Activated T-cell treated with anti-CD3 and anti-CD28 coated beads, Interleukin-2, amount 50 U/mL, for 24 hours (primary cell): ENCODE data around the gene YBX3.
"Not testable (repeated sequence)": the region's sequence is repeated elsewhere in the genome, so short reads cannot be mapped to it uniquely, and the experiment has no call there.

Experiments used
- DNase-seq: peaks from one replicate; pipeline ENCODE4 v3.0.0-alpha.2; 2020
- H3K27ac Mint-ChIP-seq: 2 replicates; pipeline ENCODE4 v1.8.0; 2020; ENCODE audit warnings: mild to moderate bottlenecking, mixed read lengths
- H3K27me3 Mint-ChIP-seq: 2 replicates; pipeline ENCODE4 v1.8.0; 2020; ENCODE audit warnings: mixed read lengths
- H3K36me3 Mint-ChIP-seq: 2 replicates; pipeline ENCODE4 v1.8.0; 2020; ENCODE audit warnings: low read depth, mixed read lengths
- H3K4me1 Mint-ChIP-seq: 2 replicates; pipeline ENCODE4 v1.8.0; 2020; ENCODE audit warnings: low read depth, mixed read lengths
- H3K4me3 Mint-ChIP-seq: 2 replicates; pipeline ENCODE4 v1.8.0; 2020; ENCODE audit warnings: mild to moderate bottlenecking, moderate library complexity, mixed read lengths
- H3K9me3 Mint-ChIP-seq: 2 replicates; pipeline ENCODE4 v1.8.0; 2020; ENCODE audit warnings: mixed read lengths

YBX3 gene

DNA sequence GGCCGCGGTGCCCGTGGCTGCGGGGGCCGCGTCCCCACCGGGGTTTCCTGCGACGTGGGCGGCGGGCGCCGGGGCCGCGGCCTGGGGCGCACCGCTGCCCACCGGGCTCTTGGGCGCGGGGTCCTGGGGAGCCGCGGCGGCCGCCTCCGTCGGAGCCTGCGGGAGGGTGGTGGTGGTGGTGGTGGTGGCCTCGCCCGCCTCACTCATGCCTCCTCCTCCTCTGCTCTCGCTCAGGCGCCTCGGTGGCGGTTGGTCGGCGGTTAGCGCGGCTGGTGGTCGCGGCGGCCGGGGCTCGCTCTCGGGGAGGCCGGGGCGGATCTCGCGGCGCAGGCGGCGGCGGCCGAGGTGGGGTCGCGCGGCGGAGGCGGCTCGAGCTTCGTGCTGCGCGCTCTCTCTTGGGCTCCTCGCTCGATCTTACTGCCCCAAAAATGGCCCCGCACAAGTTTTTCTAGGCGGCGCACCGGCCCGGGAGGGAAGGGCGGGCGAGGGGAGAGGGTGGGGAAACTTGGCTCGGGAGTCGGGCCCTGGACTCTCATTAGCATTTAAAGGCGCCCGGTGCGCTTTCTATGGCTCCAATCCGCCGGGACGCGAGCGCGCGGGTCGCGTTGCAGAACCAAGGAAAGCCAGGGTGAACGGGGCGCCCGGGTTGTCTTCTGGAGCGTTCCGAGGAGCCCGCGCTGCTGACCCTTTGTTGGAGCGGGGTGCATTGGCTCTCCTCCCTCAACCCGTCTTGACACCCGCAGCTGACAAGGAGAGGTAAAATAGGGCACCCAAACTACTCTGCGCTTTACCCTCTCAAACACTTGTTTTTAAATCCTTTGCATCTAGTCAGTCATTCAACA is at the start of gene YBX3:
YBX3 (minus strand) TSS at position 419 of the 842 bp plus-strand sequence; CDS start at position 207, 212 bp downstream.
- H3K4me1 Mint-ChIP-seq, result peaks cover 37% of the 10 kb centered on the region
- no peaks in the 10 kb centered on the region for H3K9me3 Mint-ChIP-seq
- H3K27ac Mint-ChIP-seq, result peak within 1 kb of the TSS; percentile 97
- peaks cover 26% of the 10 kb centered on the region for H3K36me3 Mint-ChIP-seq
- DNase-seq, result peak; percentile 74
- H3K4me3 Mint-ChIP-seq, result peak within 1 kb of the TSS; percentile 96
- H3K27me3 Mint-ChIP-seq, result peaks cover 62% of the 10 kb centered on the region

DNA sequence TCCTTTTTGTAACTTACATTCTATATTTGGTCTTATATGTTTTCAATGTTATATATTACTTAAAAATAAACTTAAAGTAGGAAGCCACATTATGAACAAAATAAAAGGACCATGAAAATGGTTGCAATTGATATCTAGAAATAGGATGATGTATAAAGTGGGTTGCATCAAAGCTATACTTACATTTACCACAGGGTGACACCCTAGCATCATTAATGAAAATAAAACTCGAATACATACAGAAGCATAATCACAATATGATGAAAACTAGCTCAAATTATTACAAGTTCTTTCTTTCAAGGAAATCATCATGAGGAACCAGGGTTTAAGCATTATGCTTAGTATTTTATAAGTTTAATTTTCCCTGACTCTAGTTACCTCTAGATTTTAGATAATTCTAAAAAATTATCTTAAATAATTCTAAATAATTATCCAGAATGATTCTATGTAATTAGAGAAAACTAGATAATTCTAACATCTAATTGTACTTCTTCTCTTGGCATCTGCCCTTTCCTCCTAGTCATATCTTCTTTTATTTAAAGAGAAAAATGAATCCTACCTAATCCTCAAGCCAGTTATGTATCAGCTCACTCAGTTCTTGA is 48.1 kb upstream of the YBX3 start:
- Mint-ChIP-seq H3K36me3 (no peaks in the 10 kb centered on the region), H3K27ac (no peak overlapping the region), H3K9me3 (no peaks in the 10 kb centered on the region), H3K4me1 (no peaks in the 10 kb centered on the region), H3K4me3 (no peak overlapping the region), H3K27me3 (peaks cover 45% of the 10 kb centered on the region)
- DNase-seq, result no peak

DNA sequence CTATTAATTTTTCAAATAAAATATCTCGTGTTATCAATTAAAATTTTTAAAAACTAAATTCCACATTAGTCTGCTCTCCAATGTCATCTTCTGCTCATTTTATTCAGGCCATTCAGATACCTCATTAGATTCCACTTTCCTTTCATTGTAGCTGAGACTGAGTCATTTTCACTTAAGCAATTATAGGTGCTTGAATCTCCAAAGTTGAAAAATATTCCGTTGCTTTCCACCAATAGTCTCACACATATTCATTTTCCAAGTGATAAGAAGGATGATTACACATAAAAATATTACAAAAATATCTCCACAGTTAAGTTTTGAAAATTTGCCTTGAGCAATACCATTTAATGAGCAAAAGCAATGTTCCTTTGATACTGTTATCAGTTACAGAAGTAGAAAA is 36.5 kb upstream of the YBX3 start:
- Mint-ChIP-seq H3K36me3 (no peaks in the 10 kb centered on the region), H3K9me3 (peaks cover 12% of the 10 kb centered on the region), H3K27ac (no peak overlapping the region), H3K4me3 (no peak overlapping the region), H3K4me1 (no peaks in the 10 kb centered on the region), H3K27me3 (peaks cover 55% of the 10 kb centered on the region)
- no peak for DNase-seq

DNA sequence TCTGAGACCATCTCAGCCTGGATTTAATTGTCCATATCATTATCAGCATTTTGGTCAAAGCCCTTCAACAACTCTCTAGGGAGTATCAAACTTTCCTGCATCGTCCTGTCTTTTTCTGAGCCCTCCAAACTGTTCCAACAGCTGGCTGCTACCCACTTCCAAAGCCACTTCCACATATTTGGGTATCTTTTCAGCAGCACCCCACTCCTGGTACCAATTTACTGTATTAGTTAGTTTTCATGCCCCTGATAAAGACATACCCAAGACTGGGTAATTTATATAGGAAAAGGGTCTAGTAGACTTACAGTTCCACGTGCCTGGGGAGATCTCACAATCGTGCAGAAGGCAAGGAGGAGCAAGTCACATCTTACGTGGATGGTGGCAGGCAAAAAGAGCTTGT is 33.1 kb upstream of the YBX3 start:
- no peak for DNase-seq
- Mint-ChIP-seq H3K4me3 (no peak overlapping the region), H3K27me3 (peaks cover 57% of the 10 kb centered on the region), H3K36me3 (no peaks in the 10 kb centered on the region), H3K27ac (no peak overlapping the region), H3K4me1 (no peaks in the 10 kb centered on the region), H3K9me3 (peaks cover 12% of the 10 kb centered on the region)

DNA sequence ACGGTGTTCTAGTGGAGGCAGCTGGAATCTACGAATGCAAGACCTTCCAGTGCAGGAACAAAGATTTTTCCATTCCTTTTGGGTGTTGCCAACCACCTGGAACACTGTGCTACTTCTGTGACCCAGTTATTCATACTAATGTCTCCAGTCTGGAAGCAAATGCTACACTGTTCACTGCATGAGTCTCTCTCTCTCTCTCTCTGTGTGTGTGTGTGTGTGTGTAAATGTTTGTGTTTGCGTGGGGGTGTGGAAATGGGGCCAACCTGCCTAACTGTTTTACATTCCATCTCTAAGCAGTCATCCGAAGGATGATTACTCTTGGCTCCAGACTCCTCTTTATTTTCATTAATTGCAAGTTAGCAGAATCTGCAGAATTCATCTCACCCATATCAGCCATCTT is 29.9 kb upstream of the YBX3 start:
- Mint-ChIP-seq H3K4me3 (no peak overlapping the region), H3K36me3 (no peaks in the 10 kb centered on the region), H3K4me1 (peaks cover 11% of the 10 kb centered on the region), H3K9me3 (peaks cover 12% of the 10 kb centered on the region), H3K27ac (no peak overlapping the region), H3K27me3 (peaks cover 55% of the 10 kb centered on the region)
- no peak for DNase-seq

DNA sequence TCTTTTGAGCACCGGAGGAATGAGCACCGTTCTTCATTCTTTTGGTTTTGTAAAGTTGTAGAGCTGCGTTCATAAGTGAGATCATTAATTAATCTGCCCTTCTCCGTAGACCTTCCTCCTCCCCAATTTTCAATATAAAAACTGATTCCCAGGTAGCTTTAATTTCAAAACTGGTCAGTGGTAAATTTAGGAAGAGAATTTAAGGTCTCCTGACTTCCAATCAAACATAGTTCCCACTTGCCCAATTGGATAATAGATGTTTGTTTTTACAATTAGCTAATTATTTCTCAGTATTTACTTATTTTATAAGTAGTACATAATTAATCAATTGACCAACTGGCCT is 27.2 kb upstream of the YBX3 start:
- Mint-ChIP-seq H3K9me3 (no peaks in the 10 kb centered on the region), H3K27me3 (peaks cover 58% of the 10 kb centered on the region), H3K4me1 (peaks cover 11% of the 10 kb centered on the region), H3K36me3 (no peaks in the 10 kb centered on the region), H3K27ac (no peak overlapping the region), H3K4me3 (peak overlapping the region; percentile 28)
- DNase-seq, result no peak

DNA sequence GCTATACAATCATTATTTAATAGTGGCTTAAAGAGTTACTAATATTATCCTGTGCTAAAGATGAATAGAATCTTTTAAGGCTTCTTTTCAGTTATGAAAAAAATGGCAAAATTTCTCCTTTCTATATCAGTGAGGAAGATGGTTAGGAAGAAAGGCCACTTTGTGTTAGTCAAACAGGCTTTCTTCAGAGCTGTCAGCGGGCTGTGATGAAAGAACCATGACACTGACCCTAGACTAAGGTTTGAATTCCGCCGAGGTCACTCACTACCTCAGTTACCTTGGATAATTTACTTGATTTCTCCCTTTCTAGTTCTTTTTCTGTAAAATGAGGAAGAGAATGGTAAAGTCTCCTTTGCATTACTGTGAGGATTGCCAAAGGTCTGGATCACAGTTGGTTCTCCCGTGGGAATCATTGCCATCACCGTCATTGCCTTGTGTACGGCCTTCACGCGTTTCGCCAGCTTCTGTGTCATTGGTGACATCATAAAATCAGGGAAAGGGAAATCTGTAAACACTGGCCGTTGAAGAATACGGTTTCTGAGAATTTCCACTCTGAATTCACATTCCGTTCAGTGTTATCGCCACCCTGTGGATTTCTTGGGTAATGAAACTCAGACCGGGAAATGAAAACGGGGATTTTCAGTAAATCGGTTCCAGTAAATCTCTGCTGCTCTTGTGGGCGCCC is 26.7 kb upstream of the YBX3 start:
- Mint-ChIP-seq H3K27me3 (peaks cover 57% of the 10 kb centered on the region), H3K9me3 (no peaks in the 10 kb centered on the region), H3K4me1 (peaks cover 11% of the 10 kb centered on the region), H3K27ac (peak overlapping the region; percentile 23), H3K4me3 (peak overlapping the region; percentile 57), H3K36me3 (no peaks in the 10 kb centered on the region)
- peak; percentile 54 for DNase-seq

DNA sequence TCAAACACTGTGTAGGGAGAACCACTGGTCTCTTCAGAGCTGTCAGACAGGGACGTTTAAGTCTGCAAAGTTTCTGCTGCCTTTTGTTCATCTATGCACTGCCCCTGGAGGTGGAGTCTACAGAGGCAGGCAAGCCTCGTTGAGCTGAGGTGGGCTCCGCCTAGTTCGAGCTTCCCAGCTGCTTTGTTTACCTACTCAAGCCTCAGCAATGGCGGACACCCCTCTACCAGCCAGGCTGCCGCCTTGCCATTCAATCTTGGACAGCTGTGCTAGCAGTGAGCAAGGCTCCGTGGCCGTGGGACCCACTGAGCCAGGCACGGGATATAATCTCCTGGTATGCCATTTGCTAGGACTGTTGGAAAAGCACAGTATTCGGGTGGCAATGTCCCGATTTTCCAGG is 24.6 kb upstream of the YBX3 start:
- Mint-ChIP-seq H3K27me3 (peaks cover 61% of the 10 kb centered on the region), H3K27ac (no peak overlapping the region), H3K4me3 (no peak overlapping the region), H3K4me1 (peaks cover 11% of the 10 kb centered on the region), H3K9me3 (no peaks in the 10 kb centered on the region), H3K36me3 (no peaks in the 10 kb centered on the region)
- DNase-seq, result no peak

DNA sequence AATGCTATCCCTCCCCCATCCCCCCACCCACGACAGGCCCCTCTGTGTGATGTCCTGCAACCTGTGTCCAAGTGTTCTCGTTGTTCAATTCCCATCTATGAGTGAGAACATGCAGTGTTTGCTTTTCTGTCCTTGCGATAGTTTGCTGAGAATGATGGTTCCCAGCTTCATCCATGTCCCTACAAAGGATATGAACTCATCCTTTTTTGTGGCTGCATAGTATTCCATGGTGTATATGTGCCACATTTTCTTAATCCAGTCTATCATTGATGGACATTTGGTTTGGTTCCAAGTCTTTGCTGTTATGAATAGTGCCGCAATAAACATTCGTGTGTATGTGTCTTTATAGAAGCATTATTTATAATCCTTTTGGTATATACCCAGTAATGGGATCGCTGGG is 20.3 kb upstream of the YBX3 start:
- H3K4me1 Mint-ChIP-seq, H3K4me3 Mint-ChIP-seq, H3K9me3 Mint-ChIP-seq, H3K27ac Mint-ChIP-seq, DNase-seq, H3K36me3 Mint-ChIP-seq: not testable (repeated sequence)
- H3K27me3 Mint-ChIP-seq, result peaks cover 42% of the 10 kb centered on the region

DNA sequence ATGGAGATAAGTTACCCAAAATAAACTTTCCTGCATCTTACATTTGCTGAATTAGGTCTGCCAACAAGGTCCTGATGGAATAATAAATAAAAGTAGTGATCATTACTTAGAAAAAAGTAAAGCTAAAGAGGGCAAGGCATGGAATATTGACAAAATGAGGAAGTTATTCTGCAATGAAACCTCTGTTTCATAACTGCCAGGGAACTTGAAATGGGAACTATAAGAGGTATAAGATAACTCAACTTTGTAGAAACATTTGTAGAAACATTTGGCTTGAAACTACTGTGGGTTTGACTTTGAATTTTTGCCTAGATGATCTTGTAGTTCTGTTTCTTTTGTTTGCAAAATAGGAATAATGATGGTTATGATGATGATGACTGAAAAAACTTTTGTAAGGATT is 18.7 kb upstream of the YBX3 start:
- no peak overlapping the region for H3K4me3 Mint-ChIP-seq
- H3K4me1 Mint-ChIP-seq, result peaks cover 5% of the 10 kb centered on the region
- no peak overlapping the region for H3K27ac Mint-ChIP-seq
- no peaks in the 10 kb centered on the region for H3K36me3 Mint-ChIP-seq
- H3K9me3 Mint-ChIP-seq, result no peaks in the 10 kb centered on the region
- no peak for DNase-seq
- H3K27me3 Mint-ChIP-seq, result peaks cover 28% of the 10 kb centered on the region

DNA sequence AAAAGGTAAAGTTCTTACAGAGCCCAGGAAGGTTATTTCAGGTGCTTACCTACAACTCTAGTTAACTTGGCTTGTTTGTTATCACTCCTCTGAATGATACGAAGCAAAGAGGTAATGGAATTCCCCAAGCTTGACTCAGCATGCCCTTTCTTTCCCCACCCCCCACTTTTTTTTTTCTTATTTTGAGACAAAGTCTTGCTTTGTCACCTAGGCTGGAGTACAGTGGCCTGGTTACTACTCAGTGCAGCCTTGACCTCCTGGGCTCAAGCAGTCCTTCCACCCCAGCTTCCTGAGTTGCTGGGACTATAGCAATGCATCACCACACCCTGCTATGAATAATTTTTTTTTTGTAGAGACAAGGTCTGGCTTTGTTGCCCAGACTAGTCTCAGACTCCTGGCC is 17.1 kb upstream of the YBX3 start:
- H3K9me3 Mint-ChIP-seq, result no peaks in the 10 kb centered on the region
- H3K4me1 Mint-ChIP-seq, result peaks cover 10% of the 10 kb centered on the region
- no peaks in the 10 kb centered on the region for H3K36me3 Mint-ChIP-seq
- no peak overlapping the region for H3K4me3 Mint-ChIP-seq
- H3K27me3 Mint-ChIP-seq, result peaks cover 22% of the 10 kb centered on the region
- no peak for DNase-seq
- H3K27ac Mint-ChIP-seq, result no peak overlapping the region

DNA sequence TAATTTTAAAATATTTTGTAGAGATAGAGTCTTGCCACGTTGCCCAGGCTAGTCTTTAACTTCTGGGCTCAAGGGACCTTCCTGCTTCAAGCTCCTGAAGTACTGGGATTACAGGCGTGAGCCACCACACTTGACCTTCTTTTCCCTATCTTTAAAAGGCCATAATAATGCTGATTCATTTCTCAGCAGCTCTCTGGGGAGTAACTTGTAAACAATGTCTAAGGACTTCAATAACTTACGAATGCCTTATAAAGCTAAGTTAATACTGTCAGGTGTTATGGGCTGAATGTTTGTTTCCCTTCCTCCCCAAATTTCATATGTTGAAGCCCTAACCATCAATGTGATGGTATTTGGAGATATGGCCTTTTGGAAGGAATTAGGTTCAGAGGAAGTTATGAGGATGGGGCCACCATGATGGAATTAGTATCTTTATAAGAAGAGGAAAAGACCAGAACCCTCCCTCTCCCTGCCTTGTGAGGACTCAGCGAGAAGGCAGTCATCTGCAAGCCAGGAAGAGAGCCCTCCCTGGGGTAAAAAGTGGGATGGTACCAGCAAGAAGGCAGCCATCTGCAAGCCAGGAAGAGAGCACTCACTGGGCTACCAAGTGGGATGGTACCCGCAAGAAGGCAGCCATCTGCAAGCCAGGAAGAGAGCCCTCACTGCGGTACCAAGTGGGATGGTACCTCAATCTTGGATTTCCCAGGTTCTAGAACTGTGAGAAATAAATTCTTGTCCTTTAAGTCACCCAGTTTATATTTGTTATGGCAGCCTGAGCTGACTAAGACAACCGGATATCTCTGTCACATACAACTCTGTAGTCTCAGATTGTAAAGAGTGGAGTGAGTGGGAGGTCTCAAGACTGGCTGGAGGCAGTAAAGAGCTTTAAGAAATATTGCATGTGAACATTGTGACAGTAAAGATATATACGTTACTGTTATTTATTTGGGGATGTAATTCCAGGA is 16.3 kb upstream of the YBX3 start:
- Mint-ChIP-seq H3K9me3 (no peaks in the 10 kb centered on the region), H3K36me3 (no peaks in the 10 kb centered on the region), H3K27me3 (peaks cover 17% of the 10 kb centered on the region), H3K27ac (no peak overlapping the region), H3K4me1 (peaks cover 12% of the 10 kb centered on the region), H3K4me3 (no peak overlapping the region)
- DNase-seq, result no peak

DNA sequence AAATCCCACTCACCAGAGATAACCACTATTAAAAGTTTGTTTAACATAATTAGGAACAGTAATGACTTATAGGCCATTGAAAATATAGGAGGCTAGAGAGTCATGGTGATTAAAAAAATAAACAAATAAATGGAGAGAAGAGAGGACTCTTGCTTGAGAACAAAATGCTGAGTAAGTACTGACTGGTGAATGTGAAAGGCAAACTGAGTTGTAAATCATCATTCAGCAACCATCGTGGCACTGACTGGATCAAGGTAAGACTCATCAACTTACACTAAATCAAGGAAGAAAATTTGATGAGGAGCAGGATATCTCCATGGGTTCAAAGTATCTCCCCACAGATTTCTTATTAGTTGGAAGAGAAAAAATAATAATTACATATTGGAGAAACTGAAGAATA is 14.1 kb upstream of the YBX3 start:
- no peak overlapping the region for H3K27ac Mint-ChIP-seq
- DNase-seq, result no peak
- H3K4me1 Mint-ChIP-seq, result peaks cover 12% of the 10 kb centered on the region
- H3K27me3 Mint-ChIP-seq, result peaks cover 24% of the 10 kb centered on the region
- H3K36me3 Mint-ChIP-seq, result no peaks in the 10 kb centered on the region
- H3K9me3 Mint-ChIP-seq, result no peaks in the 10 kb centered on the region
- no peak overlapping the region for H3K4me3 Mint-ChIP-seq

DNA sequence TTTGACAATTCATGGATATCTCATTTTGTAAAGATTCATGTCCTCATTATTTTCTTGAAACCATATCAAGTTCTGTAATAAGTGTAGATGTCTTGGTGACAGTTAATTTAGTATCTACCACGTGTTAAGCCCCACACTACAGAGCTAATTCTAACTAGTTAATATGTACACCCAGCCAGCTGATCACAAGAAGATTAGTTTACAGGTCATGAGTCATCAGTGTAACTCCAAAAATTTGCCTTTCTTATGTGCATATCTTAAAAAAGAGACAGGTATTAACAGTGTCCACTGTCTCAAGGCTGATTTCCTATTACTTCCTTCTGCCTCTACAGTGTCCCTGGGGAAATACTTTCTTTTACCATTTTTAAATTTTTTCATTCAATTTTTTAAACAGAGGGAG is 13.3 kb upstream of the YBX3 start:
- DNase-seq, result no peak
- Mint-ChIP-seq H3K36me3 (no peaks in the 10 kb centered on the region), H3K27ac (no peak overlapping the region), H3K27me3 (peaks cover 28% of the 10 kb centered on the region), H3K4me3 (no peak overlapping the region), H3K4me1 (peaks cover 12% of the 10 kb centered on the region), H3K9me3 (no peaks in the 10 kb centered on the region)
